HG03521 (cell line): ENCODE results near the gene ASPM.
A peak's percentile ranks its signal among the peaks of the same experiment; 100 is the strongest.

Experiments used
- ATAC-seq: cut with Tn5 transposase; IDR thresholded peaks from one replicate; pipeline ENCODE4 v1.9.1; 2021; ENCODE audit warnings: mild to moderate bottlenecking, moderate library complexity; ENCODE audit not compliant: unreplicated experiment

Gene ASPM

GRCh38 chr1:197146101-197147095 is at the start of gene ASPM:
Gene ASPM (minus strand): TSS chr1:197146669. CDS start chr1:197146437, 232 bp downstream.
- peak; percentile 99 for ATAC-seq

GRCh38 chr1:197195100-197195499 is 48.6 kb upstream of the ASPM start:
- ATAC-seq, result no peak

- no peak for ATAC-seq
Observed at GRCh38 chr1:197184190-197184589, 37.7 kb upstream of the ASPM start.

GRCh38 chr1:197183195-197183748 is 36.8 kb upstream of the ASPM start:
- no peak for ATAC-seq

- no peak for ATAC-seq
Observed at GRCh38 chr1:197182716-197183115, 36.2 kb upstream of the ASPM start.

GRCh38 chr1:197181982-197182381 is 35.5 kb upstream of the ASPM start:
- peak; percentile 76 for ATAC-seq

GRCh38 chr1:197180252-197180878 is 33.9 kb upstream of the ASPM start:
- ATAC-seq, result peak; percentile 33

GRCh38 chr1:197178998-197179397 is 32.5 kb upstream of the ASPM start:
- peak; percentile 36 for ATAC-seq

- no peak for ATAC-seq
Observed at GRCh38 chr1:197174818-197175217, 28.3 kb upstream of the ASPM start.

- no peak for ATAC-seq
Observed at GRCh38 chr1:197173571-197174507, 27.4 kb upstream of the ASPM start.

- ATAC-seq, result no peak
Observed at GRCh38 chr1:197171531-197171930, 25.1 kb upstream of the ASPM start.

- ATAC-seq, result no peak
Observed at GRCh38 chr1:197170538-197170937, 24.1 kb upstream of the ASPM start.

GRCh38 chr1:197159461-197159860 is 13.0 kb upstream of the ASPM start:
- no peak for ATAC-seq

- no peak for ATAC-seq
Observed at GRCh38 chr1:197156692-197157091, 10.2 kb upstream of the ASPM start.

- no peak for ATAC-seq
Observed at GRCh38 chr1:197152662-197153061, 6.2 kb upstream of the ASPM start.

GRCh38 chr1:197151185-197151584 is 4.7 kb upstream of the ASPM start:
- no peak for ATAC-seq

- no peak for ATAC-seq
Observed at GRCh38 chr1:197150336-197151005, 4.0 kb upstream of the ASPM start.

- ATAC-seq, result no peak
Observed at GRCh38 chr1:197149340-197149739, 2.9 kb upstream of the ASPM start.

- ATAC-seq, result no peak
Observed at GRCh38 chr1:197145446-197146024, 934 bp downstream of the ASPM start.
